H9 (cell line): ENCODE measurements around the gene AFG1L. TPM values are rescaled to one million over a fixed set of nuclear protein-coding genes. Genes with fewer than 3 reads are reported as not detected.

Experiments used
- DNase-seq: peaks from one replicate; pipeline ENCODE4 v3.0.0-alpha.2; 2017
- H2AFZ ChIP-seq: one replicate; pipeline ENCODE4 v1.6.1; 2013; ENCODE audit warnings: mild to moderate bottlenecking, low read length, control low read depth, moderate library complexity
- H2AK5ac ChIP-seq: 2 replicates; pipeline ENCODE4 v1.6.1; 2013; ENCODE audit warnings: low read length, control low read depth, mixed read lengths; ENCODE audit not compliant: insufficient read length
- H2BK120ac ChIP-seq: one replicate; pipeline ENCODE4 v1.6.1; 2013; ENCODE audit warnings: low read depth, mild to moderate bottlenecking, low read length, control low read depth, inconsistent platforms; ENCODE audit not compliant: poor library complexity, severe bottlenecking
- H2BK12ac ChIP-seq: 2 replicates; pipeline ENCODE4 v1.6.1; 2013; ENCODE audit warnings: low read length, control low read depth, mixed read lengths, low read depth; ENCODE audit not compliant: insufficient read length
- H2BK15ac ChIP-seq: 2 replicates; pipeline ENCODE4 v1.6.1; 2013; ENCODE audit warnings: low read depth, low read length, control low read depth
- H2BK20ac ChIP-seq: one replicate; pipeline ENCODE4 v1.6.1; 2013; ENCODE audit warnings: low read depth, mild to moderate bottlenecking, low read length, control low read depth, inconsistent platforms; ENCODE audit not compliant: poor library complexity, severe bottlenecking
- H2BK5ac ChIP-seq: 2 replicates; pipeline ENCODE4 v1.6.1; 2013; ENCODE audit warnings: low read length, control low read depth, mixed read lengths; ENCODE audit not compliant: insufficient read length
- H3K14ac ChIP-seq: 2 replicates; pipeline ENCODE4 v1.6.1; 2013; ENCODE audit warnings: low read length, control low read depth; ENCODE audit not compliant: insufficient read depth
- H3K18ac ChIP-seq: 2 replicates; pipeline ENCODE4 v1.6.1; 2013; ENCODE audit warnings: low read depth, mild to moderate bottlenecking, mixed read lengths, low read length, control low read depth; ENCODE audit not compliant: insufficient read length
- H3K23ac ChIP-seq: 2 replicates; pipeline ENCODE4 v1.6.1; 2013; ENCODE audit warnings: low read length, control low read depth, mixed read lengths, low read depth; ENCODE audit not compliant: insufficient read length
- H3K23me2 ChIP-seq: 2 replicates; pipeline ENCODE4 v1.6.1; 2013; ENCODE audit warnings: low read depth, mild to moderate bottlenecking, mixed read lengths, low read length, control low read depth; ENCODE audit not compliant: insufficient read length, poor library complexity, severe bottlenecking
- H3K27ac ChIP-seq: 2 replicates; pipeline ENCODE4 v1.5.1; 2013; ENCODE audit warnings: low read length, control low read depth, mixed read lengths, low read depth; ENCODE audit not compliant: insufficient read length
- H3K27me3 ChIP-seq: 2 replicates; pipeline ENCODE4 v1.6.1; 2013; ENCODE audit warnings: low read length, control low read depth, inconsistent platforms; ENCODE audit not compliant: insufficient read depth
- H3K4ac ChIP-seq: 2 replicates; pipeline ENCODE4 v1.6.1; 2013; ENCODE audit warnings: low read depth, mild to moderate bottlenecking, control low read depth, inconsistent platforms, low read length, moderate library complexity
- H3K4me1 ChIP-seq: 2 replicates; pipeline ENCODE4 v1.6.1; 2013; ENCODE audit warnings: low read length, control low read depth, inconsistent platforms; ENCODE audit not compliant: insufficient read depth
- H3K4me2 ChIP-seq: 2 replicates; pipeline ENCODE4 v1.6.1; 2013; ENCODE audit warnings: low read length, control low read depth, mixed read lengths; ENCODE audit not compliant: insufficient read length, insufficient read depth
- H3K56ac ChIP-seq: 2 replicates; pipeline ENCODE4 v1.6.1; 2013; ENCODE audit warnings: low read depth, mild to moderate bottlenecking, mixed read lengths, low read length, control low read depth; ENCODE audit not compliant: insufficient read length
- H3K79me1 ChIP-seq: 2 replicates; pipeline ENCODE4 v1.6.1; 2013; ENCODE audit warnings: low read depth, mild to moderate bottlenecking, moderate library complexity, low read length, control low read depth, inconsistent platforms; ENCODE audit not compliant: insufficient read depth, poor library complexity, severe bottlenecking
- H3K79me2 ChIP-seq: 2 replicates; pipeline ENCODE4 v1.6.1; 2013; ENCODE audit warnings: low read length, control low read depth, inconsistent platforms; ENCODE audit not compliant: insufficient read depth
- H3K9ac ChIP-seq: 2 replicates; pipeline ENCODE4 v1.6.1; 2013; ENCODE audit warnings: low read length, control low read depth, mixed read lengths; ENCODE audit not compliant: insufficient read length; ENCODE audit errors: extremely low read depth
- H3K9me3 ChIP-seq: one replicate; pipeline ENCODE4 v1.6.1; 2013; ENCODE audit warnings: low read depth, low read length, inconsistent platforms; ENCODE audit not compliant: control insufficient read depth
- H3T11ph ChIP-seq: one replicate; pipeline ENCODE4 v1.6.1; 2013; ENCODE audit warnings: mild to moderate bottlenecking, low read length, control low read depth, inconsistent platforms
- H4K20me1 ChIP-seq: one replicate; pipeline ENCODE4 v1.6.1; 2013; ENCODE audit not compliant: control insufficient read depth, insufficient read length, insufficient read depth
- H4K5ac ChIP-seq: 2 replicates; pipeline ENCODE4 v1.6.1; 2013; ENCODE audit warnings: low read depth, mild to moderate bottlenecking, mixed read lengths, low read length, control low read depth; ENCODE audit not compliant: insufficient read length
- H4K8ac ChIP-seq: replicated peaks from 2 replicates; pipeline ENCODE4 v1.6.1; 2013; ENCODE audit warnings: low read length, control low read depth, mixed read lengths, low read depth; ENCODE audit not compliant: insufficient read length
- H4K91ac ChIP-seq: 2 replicates; pipeline ENCODE4 v1.6.1; 2013; ENCODE audit warnings: low read depth, mild to moderate bottlenecking, moderate library complexity, mixed read lengths, low read length, control low read depth; ENCODE audit not compliant: insufficient read length
- H3K27ac Mint-ChIP-seq, 3 experiments: 2 replicates in 2 of 3; 3 replicates in 1 of 3; pipeline ENCODE4 v1.8.0; 2020 to 2021; ENCODE audit warnings: mixed read lengths in 3 of 3, mild to moderate bottlenecking in 1 of 3, moderate library complexity in 1 of 3
- H3K27me3 Mint-ChIP-seq: 2 replicates; pipeline ENCODE4 v1.8.0; 2021; ENCODE audit warnings: low read depth, mild to moderate bottlenecking, moderate library complexity, mixed read lengths
- H3K36me3 Mint-ChIP-seq, 3 experiments: 2 replicates in 2 of 3; 3 replicates in 1 of 3; pipeline ENCODE4 v1.8.0; 2020 to 2021; ENCODE audit warnings: low read depth in 3 of 3, mixed read lengths in 3 of 3; ENCODE audit not compliant: insufficient read depth in 1 of 3
- H3K4me1 Mint-ChIP-seq, 2 experiments: 2 replicates each; pipeline ENCODE4 v1.8.0; 2020; ENCODE audit warnings: mixed read lengths in 2 of 2
- H3K4me3 Mint-ChIP-seq, 2 experiments: 2 replicates in 1 of 2; 3 replicates in 1 of 2; pipeline ENCODE4 v1.8.0; 2020 to 2021; ENCODE audit warnings: mild to moderate bottlenecking in 2 of 2, mixed read lengths in 2 of 2, moderate library complexity in 1 of 2
- H3K9me3 Mint-ChIP-seq, 2 experiments: 2 replicates in 1 of 2; 3 replicates in 1 of 2; pipeline ENCODE4 v1.8.0; 2020; ENCODE audit warnings: mild to moderate bottlenecking in 2 of 2, mixed read lengths in 2 of 2, moderate library complexity in 1 of 2
- CTCF ChIP-seq: fragments of 200-600 bp; sonication (generic); conservative IDR thresholded peaks from 3 replicates; pipeline ENCODE4 v1.8.0; 2021; ENCODE audit warnings: antibody characterized with exemption, mild to moderate bottlenecking
- WGBS: extraction: QIAGEN DNeasy Blood & Tissue Kit; methylation state at CpG from one replicate; pipeline ENCODE4 v1.1.7; 2013; ENCODE audit warnings: missing lambda C conversion rate, low lambda C conversion rate, mixed read lengths; ENCODE audit not compliant: insufficient read length; ENCODE audit errors: extremely low coverage; 5-methylcytosine and 5-hydroxymethylcytosine counted together
- total RNA-seq: library from RNA; stranded (reverse); gene quantifications from 2 replicates; pipeline ENCODE4 v1.2.1, GENCODE V29; 2021

Gene AFG1L
- total RNA-seq, 1 experiment from 2014 or later: 4.7 TPM

GRCh38 chr6:108510461-108511319 is 215.8 kb downstream of the AFG1L start:
- H2AFZ ChIP-seq: no peak overlapping the region
- H3K18ac ChIP-seq: no peak overlapping the region
- TF ChIP-seq CTCF: no peak
- H3K36me3 Mint-ChIP-seq: peaks cover 19 to 26% (median 25%) of the 10 kb centered on the region in 3 experiments
- H3K4me1 ChIP-seq: no peaks in the 10 kb centered on the region
- no peak overlapping the region for H3K27ac ChIP-seq
- WGBS: no CpG with 5 or more reads among the region's 5 CpGs
- H2BK5ac ChIP-seq: no peak overlapping the region
- no peak overlapping the region for H3K27ac Mint-ChIP-seq
- H2BK12ac ChIP-seq: no peak overlapping the region
- H2BK20ac ChIP-seq: no peak overlapping the region
- no peaks in the 10 kb centered on the region for H4K20me1 ChIP-seq
- no peaks in the 10 kb centered on the region for H3K79me1 ChIP-seq
- H3K4me2 ChIP-seq: no peak overlapping the region
- no peak overlapping the region for H3T11ph ChIP-seq
- H3K27me3 ChIP-seq: no peaks in the 10 kb centered on the region
- no peak overlapping the region for H3K4me3 Mint-ChIP-seq
- H3K9me3 Mint-ChIP-seq: peaks cover 23 to 24% of the 10 kb centered on the region in 2 experiments
- H2AK5ac ChIP-seq: no peak overlapping the region
- no peak overlapping the region for H4K8ac ChIP-seq
- H4K5ac ChIP-seq: no peak overlapping the region
- H3K4me1 Mint-ChIP-seq: peaks cover 2 to 8% of the 10 kb centered on the region in 2 experiments; a peak in 2 of 4 replicates
- H3K56ac ChIP-seq: no peak overlapping the region
- no peaks in the 10 kb centered on the region for H3K9me3 ChIP-seq
- H4K91ac ChIP-seq: no peak overlapping the region
- peaks cover 4% of the 10 kb centered on the region for H3K27me3 Mint-ChIP-seq
- H3K4ac ChIP-seq: no peak overlapping the region
- DNase-seq: no peak
- no peaks in the 10 kb centered on the region for H3K23me2 ChIP-seq
- no peak overlapping the region for H3K9ac ChIP-seq
- H2BK120ac ChIP-seq: no peak overlapping the region
- H3K14ac ChIP-seq: no peak overlapping the region
- H3K23ac ChIP-seq: no peak overlapping the region
- H2BK15ac ChIP-seq: no peak overlapping the region
- no peaks in the 10 kb centered on the region for H3K79me2 ChIP-seq
